Pancreas (tissue), 10 donors: ENCODE results near the gene EME2. TPM values are rescaled to one million over a fixed set of nuclear protein-coding genes. Genes with fewer than 3 reads are reported as not detected.
A peak's percentile ranks its signal among the peaks of the same experiment; 100 is the strongest.

ENCODE experiments used
- ATAC-seq, 4 donors: fragments of 200-7000 bp; cut with Tn5 transposase; one replicate each; pipeline versions ENCODE4 v1.8.0 to v1.9.1; 2020; ENCODE audit warnings: mild to moderate bottlenecking in 4 of 4, moderate library complexity in 4 of 4
- DNase-seq, 6 donors: peaks; one replicate each; pipeline ENCODE4 v3.0.0-alpha.2; 2020
- FAIRE-seq: peaks from 2 replicates; lab custom pipeline; 2012; peaks lifted over from hg19 to GRCh38; lab: Jason Lieb, UNC
- H3K27ac ChIP-seq, 4 donors: fragments of 200-600 bp; sonication (generic); 1 replicate in 3 of 4; 2 replicates in 1 of 4; pipeline versions ENCODE4 v1.5.0 to v1.8.0; 2020
- H3K27me3 ChIP-seq, 4 donors: fragments of 200-600 bp; one replicate each; pipeline ENCODE4 v1.8.0; 2021
- H3K36me3 ChIP-seq, 3 donors: fragments of 200-600 bp; sonication (generic) in 1 of 3; one replicate each; pipeline versions ENCODE4 v1.5.0 to v1.8.0; 2020 to 2021
- H3K4me1 ChIP-seq, 3 donors: fragments of 200-600 bp; one replicate each; pipeline ENCODE4 v1.8.0; 2021
- H3K4me3 ChIP-seq, 4 donors: fragments of 200-600 bp; sonication (generic) in 2 of 4; one replicate each; pipeline versions ENCODE4 v1.5.0 to v1.8.0; 2020 to 2021
- H3K9me3 ChIP-seq, 4 donors: fragments of 200-600 bp; one replicate each; pipeline ENCODE4 v1.8.0; 2021
- WGBS, 2 donors: extraction: QIAGEN DNeasy Blood & Tissue Kit; methylation state at CpG; one replicate each; pipeline ENCODE4 v1.1.7; 2013; 5-methylcytosine and 5-hydroxymethylcytosine counted together
- intact Hi-C, 3 donors: fragments of 100-400 bp; cut with DNase I; formaldehyde crosslinking; loops; one replicate each; pipeline versions ENCODE4 v1.11.1 to v1.14.2; 2022
- polyA plus RNA-seq, 2 donors: library from polyadenylated mRNA; stranded (reverse); fragments of 200-250 nt; gene quantifications; one replicate each; pipeline ENCODE4 v1.2.3, GENCODE V29; 2013
- total RNA-seq, 6 donors: library from RNA; stranded (reverse); fragmentation: NEBNext Ultra II Directional in 4 of 6; extraction: Animal tissue kit (Norgen Biotek cat#: 25700) in 4 of 6; gene quantifications; one replicate each; pipeline versions ENCODE4 v1.2.1 to v1.2.4, GENCODE V29; 2021 to 2023
- TF ChIP-seq, protein P1 (sequence below), 4 donors: fragments of 200-600 bp; sonication (generic) in 3 of 4; IDR thresholded peaks; one replicate each; pipeline versions ENCODE4 v1.5.0 to v1.8.0; 2021; ENCODE audit warnings: antibody characterized with exemption in 4 of 4
- donor health status: healthy with polysubstance abuse.
- donor health status: DM: no; HTN: no; CAD: no; lungs with moderate emphysema.
- donor health status: DM: no; HTN: no; CAD: no.
- donor health status: control.
- donor health status: control.
- donor health status: Bipolar disorder and iron deficiency.
- donor health status: DM: yes; HTN: yes; CAD: no.
- donor health status: DM: no; HTN: no; CAD: no.
- donor health status: DM: no; HTN: no; CAD: no.
- donor health status: DM: yes; HTN: yes; CAD: no.

Gene EME2
- total and polyA plus RNA-seq, 8 donors, result 4.7 to 37.9 (median 8.1) TPM

DNA sequence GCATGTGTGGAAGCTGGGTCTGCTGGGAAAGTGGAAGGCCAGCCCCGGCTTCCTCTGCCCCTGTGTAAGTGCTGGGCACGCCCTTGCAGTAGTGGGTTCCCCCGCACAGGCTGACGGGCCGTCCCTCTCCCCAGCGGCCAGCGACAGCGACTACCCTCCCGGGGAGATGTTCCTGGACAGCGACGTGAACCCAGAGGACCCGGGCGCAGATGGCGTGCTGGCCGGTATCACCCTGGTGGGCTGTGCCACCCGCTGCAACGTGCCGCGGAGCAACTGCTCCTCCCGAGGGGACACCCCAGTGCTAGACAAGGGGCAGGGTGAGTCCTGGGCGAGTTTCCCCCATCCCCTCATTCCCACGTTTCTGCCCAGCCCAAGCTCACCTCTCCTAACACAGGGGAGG, 6.8 kb upstream of the EME2 start:
- H3K36me3 ChIP-seq, result peaks cover 0 to 59% (median 22%) of the 10 kb centered on the region in 3 donors
- H3K9me3 ChIP-seq, result no peaks in the 10 kb centered on the region
- WGBS, 2 donors, result 87 to 91% methylated on average over 22 of the region's 22 CpGs
- H3K4me1 ChIP-seq, result peaks cover 0 to 6% (median 0%) of the 10 kb centered on the region in 3 donors
- TF ChIP-seq, protein P1, sequence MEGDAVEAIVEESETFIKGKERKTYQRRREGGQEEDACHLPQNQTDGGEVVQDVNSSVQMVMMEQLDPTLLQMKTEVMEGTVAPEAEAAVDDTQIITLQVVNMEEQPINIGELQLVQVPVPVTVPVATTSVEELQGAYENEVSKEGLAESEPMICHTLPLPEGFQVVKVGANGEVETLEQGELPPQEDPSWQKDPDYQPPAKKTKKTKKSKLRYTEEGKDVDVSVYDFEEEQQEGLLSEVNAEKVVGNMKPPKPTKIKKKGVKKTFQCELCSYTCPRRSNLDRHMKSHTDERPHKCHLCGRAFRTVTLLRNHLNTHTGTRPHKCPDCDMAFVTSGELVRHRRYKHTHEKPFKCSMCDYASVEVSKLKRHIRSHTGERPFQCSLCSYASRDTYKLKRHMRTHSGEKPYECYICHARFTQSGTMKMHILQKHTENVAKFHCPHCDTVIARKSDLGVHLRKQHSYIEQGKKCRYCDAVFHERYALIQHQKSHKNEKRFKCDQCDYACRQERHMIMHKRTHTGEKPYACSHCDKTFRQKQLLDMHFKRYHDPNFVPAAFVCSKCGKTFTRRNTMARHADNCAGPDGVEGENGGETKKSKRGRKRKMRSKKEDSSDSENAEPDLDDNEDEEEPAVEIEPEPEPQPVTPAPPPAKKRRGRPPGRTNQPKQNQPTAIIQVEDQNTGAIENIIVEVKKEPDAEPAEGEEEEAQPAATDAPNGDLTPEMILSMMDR (IDR thresholded peaks at IDR 0.05), result no peak
- ATAC-seq, result no peak
- intact Hi-C loops, result no loop called here
- no peak for DNase-seq
- H3K27ac ChIP-seq, result no peak overlapping the region
- no peaks in the 10 kb centered on the region for H3K27me3 ChIP-seq
- FAIRE-seq, result no peak
- no peak overlapping the region for H3K4me3 ChIP-seq

DNA sequence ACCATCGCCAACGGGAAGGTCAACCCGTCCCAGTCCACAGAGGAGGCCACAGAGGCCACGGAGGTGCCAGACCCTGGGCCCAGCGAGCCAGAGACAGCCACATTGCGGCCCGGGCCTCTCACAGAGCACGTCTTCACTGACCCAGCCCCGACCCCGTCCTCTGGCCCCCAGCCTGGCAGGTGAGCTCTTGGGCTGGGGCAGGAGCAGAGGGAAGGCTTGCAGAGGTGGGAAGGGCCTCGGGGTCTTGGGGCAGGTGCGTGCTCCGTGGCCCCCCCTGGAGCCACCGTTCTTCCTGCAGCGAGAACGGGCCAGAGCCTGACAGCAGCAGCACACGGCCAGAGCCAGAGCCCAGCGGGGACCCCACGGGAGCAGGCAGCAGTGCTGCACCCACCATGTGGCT, 6.4 kb upstream of the EME2 start:
- Histone ChIP-seq H3K4me3 (no peak overlapping the region), H3K27ac (no peak overlapping the region), H3K4me1 (peaks cover 0 to 6% (median 0%) of the 10 kb centered on the region in 3 donors), H3K9me3 (no peaks in the 10 kb centered on the region), H3K36me3 (peaks cover 0 to 56% (median 18%) of the 10 kb centered on the region in 3 donors), H3K27me3 (no peaks in the 10 kb centered on the region)
- FAIRE-seq (no peak), DNase-seq (no peak), ATAC-seq (no peak)
- intact Hi-C loops, result no loop called here
- WGBS, 2 donors, result 92 to 93% methylated on average over 19 of the region's 19 CpGs
- TF ChIP-seq, protein P1 (IDR thresholded peaks at IDR 0.05), result no peak

DNA sequence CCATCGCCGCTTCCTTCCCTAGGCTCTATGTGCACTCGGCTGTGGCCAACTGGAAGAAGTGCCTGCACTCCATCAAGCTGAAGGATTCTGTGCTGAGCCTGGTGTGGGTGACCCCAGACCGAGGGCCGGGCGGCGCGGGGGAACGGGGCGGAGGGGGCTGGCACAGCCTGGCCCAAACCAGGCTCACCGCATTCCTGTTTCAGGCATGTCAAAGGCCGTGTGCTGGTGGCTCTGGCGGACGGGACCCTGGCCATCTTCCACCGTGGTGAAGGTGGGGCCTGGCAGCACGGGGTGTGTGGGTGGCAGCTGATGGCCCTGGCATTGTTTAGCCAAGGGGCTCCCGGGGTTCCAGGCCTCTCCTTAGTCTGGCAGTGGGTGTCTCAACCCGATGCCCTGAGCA, 5.9 kb upstream of the EME2 start:
- no peak overlapping the region for H3K4me3 ChIP-seq
- TF ChIP-seq, protein P1 (IDR thresholded peaks at IDR 0.05), result no peak
- no peak overlapping the region for H3K27ac ChIP-seq
- FAIRE-seq (no peak), ATAC-seq (no peak), DNase-seq (no peak)
- 89 to 90% methylated on average over 18 of the region's 18 CpGs for WGBS, 2 donors
- no peaks in the 10 kb centered on the region for H3K9me3 ChIP-seq
- no peaks in the 10 kb centered on the region for H3K27me3 ChIP-seq
- H3K36me3 ChIP-seq, result peaks cover 0 to 55% (median 18%) of the 10 kb centered on the region in 3 donors
- H3K4me1 ChIP-seq, result peaks cover 0 to 6% (median 0%) of the 10 kb centered on the region in 3 donors
- intact Hi-C loops, result no loop called here

DNA sequence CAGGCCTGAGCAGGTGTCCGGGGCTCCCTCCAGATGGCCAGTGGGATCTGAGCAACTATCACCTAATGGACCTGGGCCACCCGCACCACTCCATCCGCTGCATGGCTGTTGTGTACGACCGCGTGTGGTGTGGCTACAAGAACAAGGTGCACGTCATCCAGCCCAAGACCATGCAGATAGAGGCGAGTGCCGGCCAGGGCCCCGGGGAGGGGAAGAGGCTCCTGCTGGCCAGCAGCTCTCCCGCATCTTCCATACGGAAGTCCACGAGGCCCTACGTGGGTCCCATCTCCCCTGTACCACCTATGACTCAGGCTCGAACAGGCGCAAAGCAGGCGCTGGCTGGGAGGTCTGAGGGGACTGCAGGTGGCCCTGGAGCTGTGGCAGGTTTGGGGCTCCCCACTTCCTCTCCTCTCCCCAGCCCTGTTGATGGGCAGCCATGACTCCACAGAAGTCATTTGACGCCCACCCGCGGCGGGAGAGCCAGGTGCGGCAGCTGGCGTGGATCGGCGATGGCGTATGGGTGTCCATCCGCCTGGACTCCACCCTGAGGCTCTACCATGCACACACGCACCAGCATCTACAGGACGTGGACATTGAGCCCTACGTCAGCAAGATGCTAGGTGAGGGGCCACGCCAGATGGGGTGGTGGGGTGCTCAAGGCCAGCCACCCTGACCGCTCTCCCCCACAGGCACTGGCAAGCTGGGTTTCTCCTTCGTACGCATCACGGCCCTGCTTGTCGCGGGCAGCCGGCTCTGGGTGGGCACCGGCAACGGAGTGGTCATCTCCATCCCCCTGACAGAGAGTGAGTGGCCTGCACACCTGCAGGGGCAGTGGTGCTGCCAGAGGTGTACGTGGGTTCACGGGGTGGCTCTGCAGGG, 5.3 kb upstream of the EME2 start:
- Histone ChIP-seq H3K4me3 (no peak overlapping the region), H3K27me3 (no peaks in the 10 kb centered on the region), H3K36me3 (peaks cover 0 to 48% (median 18%) of the 10 kb centered on the region in 3 donors), H3K27ac (no peak overlapping the region), H3K4me1 (peaks cover 0 to 6% (median 0%) of the 10 kb centered on the region in 3 donors), H3K9me3 (no peaks in the 10 kb centered on the region)
- TF ChIP-seq, protein P1 (IDR thresholded peaks at IDR 0.05), result no peak
- ATAC-seq, result no peak
- 92% methylated on average over 42 of the region's 42 CpGs for WGBS, 2 donors
- DNase-seq, result peak in 1 of 6 donors; percentile 40
- intact Hi-C loops, result no loop called here
- no peak for FAIRE-seq
